Uterus (tissue), 2 donors: ENCODE data around the gene MTIF3.

Experiments
- POLR2A ChIP-seq, 2 donors: fragments of 450-650 bp; IDR thresholded peaks; one replicate each; pipeline ENCODE4 v1.6.1; 2016; ENCODE audit warnings: antibody characterized with exemption in 2 of 2, mild to moderate bottlenecking in 1 of 2, moderate library complexity in 1 of 2
- TF ChIP-seq, protein P1 (sequence below), 4 experiments: fragments of 200-600 bp in 2 of 4; fragments of 450-650 bp in 2 of 4; sonication (generic) in 2 of 4; IDR thresholded peaks; one replicate each; pipeline ENCODE4 v1.5.1; 2016 to 2019; ENCODE audit warnings: antibody characterized with exemption in 4 of 4, mild to moderate bottlenecking in 2 of 4, moderate library complexity in 1 of 4

DNA sequence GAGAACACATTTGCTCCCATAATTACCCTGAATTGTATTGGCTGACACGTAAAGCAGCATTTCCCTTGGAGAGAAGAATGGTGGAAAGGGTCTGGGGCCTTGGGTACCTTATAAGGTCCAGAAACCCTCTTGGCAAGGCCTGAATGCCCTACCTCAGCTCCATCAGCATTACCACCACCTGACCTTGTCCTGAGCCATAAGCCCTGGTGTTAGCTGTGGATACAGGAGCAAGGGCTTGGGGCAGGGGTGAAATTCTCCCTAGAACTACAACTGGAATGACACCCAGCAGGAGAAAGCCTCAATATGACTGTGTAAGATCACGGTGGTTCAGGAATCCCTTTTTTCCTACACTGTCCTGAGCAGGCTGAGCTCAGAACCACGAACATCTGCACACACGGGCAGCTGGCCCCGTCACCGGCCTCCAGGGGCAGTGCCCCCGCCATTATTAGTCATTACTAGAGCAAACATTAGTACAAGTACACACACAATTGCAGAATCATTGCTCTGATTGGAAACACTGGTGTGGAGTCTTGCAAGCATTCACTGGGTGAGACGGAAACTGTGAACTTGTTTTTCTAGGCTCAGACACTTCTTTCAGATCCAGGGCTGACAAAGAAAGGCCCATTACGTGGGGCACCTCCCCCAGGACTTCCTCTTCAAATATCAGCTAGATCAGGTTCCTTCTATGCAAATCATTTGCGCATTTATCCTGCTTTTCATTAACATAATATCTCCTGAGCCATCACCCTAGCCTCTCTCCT is 26.8 kb upstream of the MTIF3 start:
- TF ChIP-seq, protein P1, sequence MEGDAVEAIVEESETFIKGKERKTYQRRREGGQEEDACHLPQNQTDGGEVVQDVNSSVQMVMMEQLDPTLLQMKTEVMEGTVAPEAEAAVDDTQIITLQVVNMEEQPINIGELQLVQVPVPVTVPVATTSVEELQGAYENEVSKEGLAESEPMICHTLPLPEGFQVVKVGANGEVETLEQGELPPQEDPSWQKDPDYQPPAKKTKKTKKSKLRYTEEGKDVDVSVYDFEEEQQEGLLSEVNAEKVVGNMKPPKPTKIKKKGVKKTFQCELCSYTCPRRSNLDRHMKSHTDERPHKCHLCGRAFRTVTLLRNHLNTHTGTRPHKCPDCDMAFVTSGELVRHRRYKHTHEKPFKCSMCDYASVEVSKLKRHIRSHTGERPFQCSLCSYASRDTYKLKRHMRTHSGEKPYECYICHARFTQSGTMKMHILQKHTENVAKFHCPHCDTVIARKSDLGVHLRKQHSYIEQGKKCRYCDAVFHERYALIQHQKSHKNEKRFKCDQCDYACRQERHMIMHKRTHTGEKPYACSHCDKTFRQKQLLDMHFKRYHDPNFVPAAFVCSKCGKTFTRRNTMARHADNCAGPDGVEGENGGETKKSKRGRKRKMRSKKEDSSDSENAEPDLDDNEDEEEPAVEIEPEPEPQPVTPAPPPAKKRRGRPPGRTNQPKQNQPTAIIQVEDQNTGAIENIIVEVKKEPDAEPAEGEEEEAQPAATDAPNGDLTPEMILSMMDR (IDR thresholded peaks at IDR 0.05): no peak
- TF ChIP-seq POLR2A (IDR thresholded peaks at IDR 0.05): no peak
